Measurements from ENCODE around the gene FTSJ3. TPM values are rescaled to one million over a fixed set of nuclear protein-coding genes. Genes with fewer than 3 reads are reported as not detected.

FTSJ3 gene
- total RNA-seq, 1 experiment from 2014 or later, result 82.4 TPM

DNA sequence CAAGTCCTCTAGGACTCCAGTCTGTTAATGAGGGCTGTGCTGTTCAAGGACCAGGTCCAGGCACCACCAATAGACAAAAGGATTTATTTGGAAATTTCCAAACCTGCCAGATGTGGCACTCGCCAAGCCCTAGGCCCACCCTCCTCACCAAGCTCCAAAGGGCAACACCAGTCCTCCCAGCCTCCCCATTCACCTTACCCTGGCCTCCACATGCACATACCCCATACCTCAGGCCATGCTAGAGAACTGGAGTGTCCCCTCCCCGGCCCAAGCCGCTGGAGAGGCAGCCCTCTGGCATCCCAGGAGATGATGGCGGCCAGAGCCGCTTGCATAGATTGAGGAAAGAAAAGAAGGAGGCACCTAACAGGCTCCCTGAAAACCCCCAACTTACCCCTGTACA, 4.6 kb upstream of the FTSJ3 start:
- ATAC-seq, result no peak
- POLR2A ChIA-PET (ENCODE audit: unreplicated experiment), result interaction anchor here (0.7 kb wide), 1 partner anchor 34 kb away, joined by 5 read pairs; no protein-coding TSS in a partner anchor
- Histone ChIP-seq H4K20me1 (ENCODE audit: low read length) (peaks cover 23% of the 10 kb centered on the region), H3K9me3 (ENCODE audit: low read length) (no peaks in the 10 kb centered on the region), H3K27me3 (ENCODE audit: low read length) (no peaks in the 10 kb centered on the region), H3K4me1 (ENCODE audit: insufficient read depth, low read length) (peaks cover 13% of the 10 kb centered on the region), H3K79me2 (ENCODE audit: low read length) (peaks cover 37% of the 10 kb centered on the region), H3K27ac (ENCODE audit: low read length) (no peak overlapping the region), H3K4me2 (ENCODE audit: low read length) (no peak overlapping the region), H2AFZ (ENCODE audit: low read length) (no peak overlapping the region), H3K9ac (ENCODE audit: low read length) (no peak overlapping the region), H3K4me3 (ENCODE audit: low read length) (no peak overlapping the region), H3K9me2 (replicated peaks; ENCODE audit: low read length) (no peaks in the 10 kb centered on the region), H3K36me3 (ENCODE audit: low read depth, low read length) (peaks cover 78% of the 10 kb centered on the region), H3F3A (ENCODE audit: low read length, unreplicated experiment) (no peaks in the 10 kb centered on the region)
- intact Hi-C loops (cut with micrococcal nuclease), result no loop called here
- no peak for DNase-seq
- TF ChIP-seq CTCF (conservative IDR thresholded peaks at IDR 0.05; ENCODE audit: low read depth, low read length), result no peak
- TF ChIP-seq EZH2phosphoT487 (IDR thresholded peaks at IDR 0.05; ENCODE audit: borderline replicate concordance, low read length), result no peak
- no peak for TF ChIP-seq EZH2 (IDR thresholded peaks at IDR 0.05; ENCODE audit: low read length, unreplicated experiment)
- BruUV-seq (replicated peaks), result no TSS peak
- CTCF ChIA-PET, result no interaction called here

DNA sequence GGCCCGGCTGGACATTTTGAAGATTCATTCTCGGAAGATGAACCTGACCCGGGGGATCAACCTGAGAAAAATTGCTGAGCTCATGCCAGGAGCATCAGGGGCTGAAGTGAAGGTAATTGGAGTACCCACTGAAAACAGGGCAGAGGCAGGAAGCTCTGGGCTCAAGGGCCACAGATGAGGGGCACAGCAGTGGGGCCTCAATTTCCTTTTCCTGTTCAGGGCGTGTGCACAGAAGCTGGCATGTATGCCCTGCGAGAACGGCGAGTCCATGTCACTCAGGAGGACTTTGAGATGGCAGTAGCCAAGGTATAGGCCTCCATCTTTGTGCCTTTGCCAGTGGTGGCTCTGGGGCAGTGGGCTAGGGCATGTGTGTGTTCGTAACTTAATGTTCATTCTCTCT, 4.0 kb upstream of the FTSJ3 start:
- intact Hi-C loops (cut with micrococcal nuclease), result no loop called here
- TF ChIP-seq EZH2 (IDR thresholded peaks at IDR 0.05; ENCODE audit: low read length, unreplicated experiment) (no peak), EZH2phosphoT487 (IDR thresholded peaks at IDR 0.05; ENCODE audit: borderline replicate concordance, low read length) (no peak), CTCF (conservative IDR thresholded peaks at IDR 0.05; ENCODE audit: low read depth, low read length) (no peak)
- Histone ChIP-seq H3K9ac (ENCODE audit: low read length) (no peak overlapping the region), H3K36me3 (ENCODE audit: low read depth, low read length) (peaks cover 73% of the 10 kb centered on the region), H2AFZ (ENCODE audit: low read length) (no peak overlapping the region), H3K27me3 (ENCODE audit: low read length) (no peaks in the 10 kb centered on the region), H3K4me1 (ENCODE audit: insufficient read depth, low read length) (peaks cover 13% of the 10 kb centered on the region), H3F3A (ENCODE audit: low read length, unreplicated experiment) (no peaks in the 10 kb centered on the region), H3K4me3 (ENCODE audit: low read length) (no peak overlapping the region), H3K79me2 (ENCODE audit: low read length) (peaks cover 35% of the 10 kb centered on the region), H4K20me1 (ENCODE audit: low read length) (peaks cover 23% of the 10 kb centered on the region), H3K9me3 (ENCODE audit: low read length) (no peaks in the 10 kb centered on the region), H3K27ac (ENCODE audit: low read length) (no peak overlapping the region), H3K4me2 (ENCODE audit: low read length) (no peak overlapping the region), H3K9me2 (replicated peaks; ENCODE audit: low read length) (no peaks in the 10 kb centered on the region)
- ChIA-PET CTCF (no interaction called here), POLR2A (ENCODE audit: unreplicated experiment) (interaction anchor here (0.7 kb wide), 1 partner anchor 34 kb away, joined by 5 read pairs; no protein-coding TSS in a partner anchor)
- no peak for DNase-seq
- no TSS peak for BruUV-seq (replicated peaks)
- no peak for ATAC-seq

DNA sequence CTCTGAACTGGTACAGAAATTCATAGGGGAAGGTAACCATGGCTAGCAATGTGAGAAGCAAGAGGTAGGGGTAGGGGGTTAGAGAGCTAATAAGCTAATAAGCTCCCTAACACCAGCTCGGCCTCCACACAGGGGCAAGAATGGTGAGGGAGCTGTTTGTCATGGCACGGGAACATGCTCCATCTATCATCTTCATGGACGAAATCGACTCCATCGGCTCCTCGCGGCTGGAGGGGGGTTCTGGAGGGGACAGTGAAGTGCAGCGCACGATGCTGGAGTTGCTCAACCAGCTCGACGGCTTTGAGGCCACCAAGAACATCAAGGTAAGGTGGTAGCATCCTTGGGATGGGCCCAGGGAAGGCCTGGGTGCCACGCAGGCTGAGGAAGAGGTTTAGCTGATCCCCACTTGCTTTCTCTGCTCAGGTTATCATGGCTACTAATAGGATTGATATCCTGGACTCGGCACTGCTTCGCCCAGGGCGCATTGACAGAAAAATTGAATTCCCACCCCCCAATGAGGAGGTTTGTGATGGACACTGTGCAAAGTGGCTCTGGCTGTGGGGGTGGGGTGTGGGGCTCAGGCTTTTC, 3.5 kb upstream of the FTSJ3 start:
- TF ChIP-seq CTCF (conservative IDR thresholded peaks at IDR 0.05; ENCODE audit: low read depth, low read length) (no peak), EZH2 (IDR thresholded peaks at IDR 0.05; ENCODE audit: low read length, unreplicated experiment) (no peak), EZH2phosphoT487 (IDR thresholded peaks at IDR 0.05; ENCODE audit: borderline replicate concordance, low read length) (no peak)
- peaks cover 40% of the 10 kb centered on the region for H3K79me2 ChIP-seq (ENCODE audit: low read length)
- H3K9me3 ChIP-seq (ENCODE audit: low read length), result no peaks in the 10 kb centered on the region
- peaks cover 25% of the 10 kb centered on the region for H4K20me1 ChIP-seq (ENCODE audit: low read length)
- no peak overlapping the region for H3K4me2 ChIP-seq (ENCODE audit: low read length)
- H3F3A ChIP-seq (ENCODE audit: low read length, unreplicated experiment), result no peaks in the 10 kb centered on the region
- H3K9me2 ChIP-seq (replicated peaks; ENCODE audit: low read length), result no peaks in the 10 kb centered on the region
- H3K27ac ChIP-seq (ENCODE audit: low read length), result no peak overlapping the region
- H3K36me3 ChIP-seq (ENCODE audit: low read depth, low read length), result peaks cover 72% of the 10 kb centered on the region
- intact Hi-C loops (cut with micrococcal nuclease), result no loop called here
- CTCF ChIA-PET, result no interaction called here
- H3K4me1 ChIP-seq (ENCODE audit: insufficient read depth, low read length), result peaks cover 14% of the 10 kb centered on the region
- no peaks in the 10 kb centered on the region for H3K27me3 ChIP-seq (ENCODE audit: low read length)
- H3K4me3 ChIP-seq (ENCODE audit: low read length), result no peak overlapping the region
- POLR2A ChIA-PET (ENCODE audit: unreplicated experiment), result interaction anchor here (0.7 kb wide), 1 partner anchor 33 kb away, joined by 5 read pairs; no protein-coding TSS in a partner anchor
- ATAC-seq (no peak), DNase-seq (no peak)
- no TSS peak for BruUV-seq (replicated peaks)
- no peak overlapping the region for H3K9ac ChIP-seq (ENCODE audit: low read length)
- no peak overlapping the region for H2AFZ ChIP-seq (ENCODE audit: low read length)

Measured in PC-3 (cell line).